NK-92 (cell line): ENCODE data around the gene INTS14.
"Not testable (repeated sequence)": the region's sequence is repeated elsewhere in the genome, so short reads cannot be mapped to it uniquely, and the experiment has no call there.

ENCODE experiments used
- DNase-seq: peaks from one replicate; lab custom pipeline; 2025; ENCODE audit not compliant: unreplicated experiment; lab: John Stamatoyannopoulos, UW

INTS14 gene

DNA sequence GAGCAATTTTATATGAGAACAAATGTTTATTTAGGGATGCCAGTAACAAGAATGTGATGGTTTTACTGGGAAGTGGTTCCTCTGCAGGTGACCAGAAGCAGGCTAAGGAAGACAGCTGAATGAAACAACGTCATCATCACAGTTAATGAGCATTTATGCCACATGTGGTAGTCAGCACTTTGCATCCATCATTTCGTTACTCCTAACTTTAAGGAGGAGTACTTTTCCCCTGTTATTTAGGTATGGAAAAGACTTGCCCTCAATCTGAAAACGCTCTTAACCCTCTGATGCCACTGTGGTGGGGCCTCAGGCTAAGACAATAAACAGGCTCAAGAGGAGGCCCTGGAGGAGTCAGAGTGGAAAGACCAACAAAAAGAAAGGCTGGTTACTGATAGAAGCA is 31.2 kb downstream of the INTS14 start:
- no peak for DNase-seq

GRCh38 chr15:65578904-65579728 is 31.8 kb downstream of the INTS14 start:
- no peak for DNase-seq

GRCh38 chr15:65577129-65577996 is 33.6 kb downstream of the INTS14 start:
- no peak for DNase-seq

DNA sequence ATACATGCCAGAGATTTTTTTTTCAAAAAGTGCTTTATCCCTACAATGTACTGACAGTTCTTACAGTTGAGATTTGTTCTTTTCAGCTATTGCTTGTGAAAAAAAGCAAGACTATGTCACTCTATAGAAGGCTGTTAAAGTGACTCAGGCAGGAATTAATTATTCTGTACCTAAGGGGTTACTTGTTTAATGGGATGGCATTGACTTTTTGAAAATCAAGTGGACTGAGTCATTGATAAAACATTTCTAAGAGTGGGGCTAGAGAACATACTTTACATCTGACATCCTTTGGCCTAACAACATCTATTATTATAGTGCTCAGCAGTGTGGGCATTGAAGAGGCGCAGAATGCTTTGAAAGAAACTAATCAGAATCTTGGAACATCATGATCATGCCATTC is 34.3 kb downstream of the INTS14 start:
- DNase-seq = no peak

GRCh38 chr15:65571971-65572370 is 39.0 kb downstream of the INTS14 start:
- no peak for DNase-seq

DNA sequence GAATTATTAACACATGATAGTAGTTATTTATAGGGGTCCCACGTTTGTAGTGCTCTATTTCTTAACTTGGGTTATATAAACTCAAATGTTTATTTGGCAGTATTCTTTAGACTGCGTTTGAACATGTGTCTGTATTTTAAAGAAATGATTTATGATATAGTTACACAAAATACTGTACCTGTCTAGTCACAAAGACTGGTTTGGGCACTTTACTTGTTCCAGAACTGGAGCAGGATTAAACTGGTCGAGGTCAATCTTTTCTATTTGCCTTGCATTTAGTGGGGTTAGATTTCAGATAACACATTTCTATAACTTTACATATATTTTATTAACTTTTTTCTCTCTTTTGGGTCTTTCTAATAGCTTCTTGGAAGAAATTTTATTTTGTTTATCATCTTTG is 41.2 kb downstream of the INTS14 start:
- DNase-seq = no peak

DNA sequence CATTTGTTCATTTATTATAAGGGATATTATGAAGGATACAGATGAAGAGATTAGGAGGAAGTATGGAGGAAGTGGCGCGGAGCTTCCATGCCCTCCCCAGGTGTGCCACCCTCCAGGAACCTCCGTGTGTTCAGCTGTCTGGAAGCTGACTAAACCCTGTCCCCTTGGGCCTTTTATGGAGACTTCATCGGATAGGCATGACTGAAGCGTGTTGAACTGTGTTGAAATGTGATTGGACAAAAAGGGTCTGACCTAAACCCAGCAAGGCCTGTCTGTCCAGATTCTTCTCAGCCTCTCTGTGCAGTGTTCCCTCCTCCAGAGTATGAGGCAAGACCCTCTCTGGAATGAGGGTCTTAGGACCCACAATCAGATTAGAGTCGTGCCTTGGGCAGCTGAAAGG is 49.0 kb downstream of the INTS14 start:
- DNase-seq = no peak

DNA sequence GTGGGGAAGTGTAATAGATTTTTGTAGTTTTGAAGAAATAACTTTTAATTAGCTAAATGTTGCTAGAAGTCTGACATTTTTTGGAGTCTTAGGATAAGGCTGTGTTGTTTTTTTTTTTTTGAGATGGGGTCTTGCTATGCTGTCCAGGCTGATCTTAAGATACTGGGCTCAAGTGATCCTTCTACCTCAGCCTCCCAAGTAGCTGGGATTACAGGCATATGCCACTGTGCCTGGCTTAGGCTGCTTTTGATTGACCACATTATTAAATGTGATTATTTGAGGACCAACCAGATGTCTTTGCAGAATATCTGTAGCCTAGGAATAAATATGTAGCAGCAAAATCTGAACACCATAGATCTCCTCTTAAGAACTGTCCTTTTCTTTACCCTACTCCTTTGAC is 51.0 kb downstream of the INTS14 start:
- no peak for DNase-seq

GRCh38 chr15:65558997-65559760 is 51.8 kb downstream of the INTS14 start:
- no peak for DNase-seq

DNA sequence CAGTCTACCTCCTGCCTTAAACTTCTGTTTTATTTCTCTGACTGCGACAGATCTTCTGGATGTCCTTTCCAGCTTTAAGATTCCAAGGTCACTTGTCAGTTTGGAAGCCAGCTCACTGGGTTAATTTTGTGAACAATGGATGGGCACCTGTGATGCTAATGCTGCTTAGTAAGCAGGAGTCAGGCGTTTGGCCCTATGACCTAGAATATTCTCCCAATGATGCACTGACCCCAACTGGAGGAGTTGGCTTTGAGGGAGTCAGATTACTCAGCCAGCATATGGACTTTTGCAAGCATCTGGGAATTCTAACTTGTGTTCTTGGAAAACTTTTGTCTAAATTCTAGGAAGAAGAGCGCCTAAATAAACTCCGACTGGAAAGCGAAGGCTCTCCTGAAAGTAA is 52.6 kb downstream of the INTS14 start:
- DNase-seq = no peak

- DNase-seq = no peak
These were observed 54.3 kb downstream of the INTS14 start for GRCh38 chr15:65556622-65557021.

GRCh38 chr15:65553691-65554090 is 57.2 kb downstream of the INTS14 start:
- DNase-seq = no peak

GRCh38 chr15:65552851-65553250 is 58.1 kb downstream of the INTS14 start:
- DNase-seq = not testable (repeated sequence)

DNA sequence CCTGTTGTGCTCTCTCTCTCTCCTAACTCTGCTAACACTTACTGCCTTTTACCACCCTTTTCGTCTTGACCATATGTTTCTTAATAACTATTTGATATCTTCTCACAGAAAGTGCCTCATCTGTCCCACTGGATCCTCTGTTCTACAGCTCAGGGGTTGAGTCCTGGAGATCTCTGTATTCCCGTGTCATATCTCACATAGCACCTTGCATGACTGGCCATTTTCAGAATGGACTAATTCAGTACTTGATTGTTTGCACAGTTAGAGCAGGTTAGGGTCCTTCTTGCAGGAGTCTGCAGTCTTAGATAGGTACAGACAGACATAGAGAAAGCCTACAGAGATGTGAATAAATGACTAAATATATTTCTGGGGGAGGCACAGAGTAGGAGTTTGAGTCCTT is 59.7 kb downstream of the INTS14 start:
- DNase-seq = no peak

- no peak for DNase-seq
These were observed 60.2 kb downstream of the INTS14 start for GRCh38 chr15:65550681-65551098.

DNA sequence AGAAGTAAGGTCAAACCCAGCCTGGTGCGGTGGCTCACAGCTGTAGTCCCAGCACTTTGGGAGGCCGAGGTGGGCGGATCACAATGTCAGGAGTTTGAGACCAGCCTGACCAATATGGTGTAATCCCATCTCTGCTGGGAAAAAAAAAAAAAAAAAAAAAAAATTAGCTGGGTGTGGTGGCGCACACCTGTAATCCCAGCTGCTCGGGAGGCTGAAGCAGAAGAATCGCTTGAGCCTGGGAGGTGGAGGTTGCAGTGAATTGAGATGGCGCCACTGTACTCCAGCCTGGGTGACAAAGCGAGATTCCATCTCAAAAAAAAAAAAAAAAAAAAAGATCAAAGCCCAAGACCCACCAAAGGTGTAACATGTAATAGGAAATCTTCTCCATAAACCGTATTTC is 61.6 kb downstream of the INTS14 start:
- DNase-seq = not testable (repeated sequence)

DNA sequence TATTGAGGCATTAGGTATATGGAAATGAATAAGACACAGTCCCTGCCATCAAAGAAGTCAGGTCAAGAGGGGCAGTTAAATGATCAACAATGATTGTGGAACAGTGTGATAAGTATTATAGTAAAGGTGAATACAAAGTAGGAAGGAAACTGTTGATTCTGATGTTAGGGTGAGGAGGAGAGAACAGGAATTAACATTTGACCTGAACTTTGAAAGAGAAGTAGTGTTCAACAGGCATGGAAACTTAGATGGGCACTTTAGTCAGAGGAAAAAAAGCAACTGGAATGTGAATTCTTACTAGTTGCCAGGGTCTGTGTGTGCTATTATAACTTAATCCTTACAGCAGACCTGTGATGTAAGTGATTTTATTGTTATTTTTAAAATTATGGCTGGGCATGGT is 63.1 kb downstream of the INTS14 start:
- no peak for DNase-seq

- no peak for DNase-seq
These were observed 69.6 kb downstream of the INTS14 start for GRCh38 chr15:65541231-65541820.

DNA sequence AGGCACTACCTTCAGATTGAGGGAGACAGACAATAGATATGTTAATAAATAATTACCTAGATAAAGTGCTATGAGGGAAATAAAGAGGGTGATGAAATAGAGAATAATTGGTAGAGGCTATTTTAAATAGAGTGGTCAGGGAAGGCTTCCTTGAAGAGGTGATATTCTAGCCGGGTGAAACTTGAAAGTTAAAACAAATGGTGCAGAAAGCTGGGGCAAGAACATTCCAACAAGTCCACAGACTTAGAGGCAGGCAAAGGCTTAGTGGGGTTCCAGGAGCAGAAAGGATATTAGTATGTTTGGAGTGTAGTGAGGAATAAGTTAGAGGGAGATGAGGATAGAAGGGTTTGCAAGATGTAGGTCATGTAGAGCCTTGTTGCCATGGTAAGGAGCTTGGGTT is 70.6 kb downstream of the INTS14 start:
- no peak for DNase-seq

GRCh38 chr15:65535192-65535591 is 75.7 kb downstream of the INTS14 start:
- no peak for DNase-seq
